PFSK-1 (cell line): ENCODE measurements around the gene KIF20A.

ENCODE experiments used
- POLR2AphosphoS5 ChIP-seq: IDR thresholded peaks from 2 replicates; pipeline ENCODE4 v1.6.1; 2012; ENCODE audit warnings: low read depth, mild to moderate bottlenecking, control low read depth, low read length, moderate library complexity
- SIN3A ChIP-seq: IDR thresholded peaks from 2 replicates; pipeline ENCODE4 v1.6.1; 2012; ENCODE audit warnings: mild to moderate bottlenecking, low read length, moderate library complexity, borderline replicate concordance; ENCODE audit not compliant: insufficient read depth
- TF ChIP-seq, protein P1 (sequence below), 2 experiments: IDR thresholded peaks; 2 replicates each; pipeline versions ENCODE4 v1.6.1 to v1.8.0; 2011 to 2012; ENCODE audit warnings: low read depth in 2 of 2, low read length in 2 of 2, control low read depth in 1 of 2, inconsistent platforms in 1 of 2, mild to moderate bottlenecking in 1 of 2, moderate library complexity in 1 of 2; ENCODE audit not compliant: insufficient read depth in 1 of 2

DNA sequence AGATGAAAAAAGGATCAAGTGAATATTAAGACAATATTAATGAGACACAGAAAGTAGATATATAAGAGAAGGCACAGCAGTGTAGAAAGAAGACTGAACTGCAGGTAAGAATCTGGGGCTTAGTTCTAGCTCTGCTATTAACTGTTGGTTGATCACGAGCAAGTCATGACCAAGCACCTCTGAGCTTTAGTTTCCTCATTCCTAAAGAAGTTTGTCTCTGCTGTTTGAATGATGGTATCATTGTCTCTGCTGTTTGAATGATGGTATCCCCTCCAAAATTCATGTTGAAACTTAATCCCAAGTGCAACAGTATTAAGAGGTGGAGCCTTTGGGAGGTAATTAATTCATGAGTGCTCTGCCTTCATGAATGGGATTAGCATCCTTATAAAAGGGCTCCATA is 37.2 kb upstream of the KIF20A start:
- TF ChIP-seq, protein P1, sequence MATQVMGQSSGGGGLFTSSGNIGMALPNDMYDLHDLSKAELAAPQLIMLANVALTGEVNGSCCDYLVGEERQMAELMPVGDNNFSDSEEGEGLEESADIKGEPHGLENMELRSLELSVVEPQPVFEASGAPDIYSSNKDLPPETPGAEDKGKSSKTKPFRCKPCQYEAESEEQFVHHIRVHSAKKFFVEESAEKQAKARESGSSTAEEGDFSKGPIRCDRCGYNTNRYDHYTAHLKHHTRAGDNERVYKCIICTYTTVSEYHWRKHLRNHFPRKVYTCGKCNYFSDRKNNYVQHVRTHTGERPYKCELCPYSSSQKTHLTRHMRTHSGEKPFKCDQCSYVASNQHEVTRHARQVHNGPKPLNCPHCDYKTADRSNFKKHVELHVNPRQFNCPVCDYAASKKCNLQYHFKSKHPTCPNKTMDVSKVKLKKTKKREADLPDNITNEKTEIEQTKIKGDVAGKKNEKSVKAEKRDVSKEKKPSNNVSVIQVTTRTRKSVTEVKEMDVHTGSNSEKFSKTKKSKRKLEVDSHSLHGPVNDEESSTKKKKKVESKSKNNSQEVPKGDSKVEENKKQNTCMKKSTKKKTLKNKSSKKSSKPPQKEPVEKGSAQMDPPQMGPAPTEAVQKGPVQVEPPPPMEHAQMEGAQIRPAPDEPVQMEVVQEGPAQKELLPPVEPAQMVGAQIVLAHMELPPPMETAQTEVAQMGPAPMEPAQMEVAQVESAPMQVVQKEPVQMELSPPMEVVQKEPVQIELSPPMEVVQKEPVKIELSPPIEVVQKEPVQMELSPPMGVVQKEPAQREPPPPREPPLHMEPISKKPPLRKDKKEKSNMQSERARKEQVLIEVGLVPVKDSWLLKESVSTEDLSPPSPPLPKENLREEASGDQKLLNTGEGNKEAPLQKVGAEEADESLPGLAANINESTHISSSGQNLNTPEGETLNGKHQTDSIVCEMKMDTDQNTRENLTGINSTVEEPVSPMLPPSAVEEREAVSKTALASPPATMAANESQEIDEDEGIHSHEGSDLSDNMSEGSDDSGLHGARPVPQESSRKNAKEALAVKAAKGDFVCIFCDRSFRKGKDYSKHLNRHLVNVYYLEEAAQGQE (IDR thresholded peaks at IDR 0.05; ENCODE audit: insufficient read depth in 1 of 2, low read depth in 2 of 2, low read length in 2 of 2): no peak
- TF ChIP-seq SIN3A (no peak), POLR2AphosphoS5 (no peak)
